Stimulated activated CD4-positive, alpha-beta T cell treated with anti-CD3 and anti-CD28 coated beads, Interleukin-1b, Interleukin-23, amount 100 ng/mL, for 4 hours (primary cell): ENCODE results near the gene FBXO47.
A peak's percentile ranks its signal among the peaks of the same experiment; 100 is the strongest.

Experiments used
- DNase-seq, 2 donors: peaks; one replicate each; pipeline ENCODE4 v3.0.0-alpha.2; 2020; ENCODE audit warnings: low read depth in 2 of 2

FBXO47 gene

GRCh38 chr17:38905375-38905774, 61.8 kb downstream of the FBXO47 start:
- DNase-seq = no peak

DNA sequence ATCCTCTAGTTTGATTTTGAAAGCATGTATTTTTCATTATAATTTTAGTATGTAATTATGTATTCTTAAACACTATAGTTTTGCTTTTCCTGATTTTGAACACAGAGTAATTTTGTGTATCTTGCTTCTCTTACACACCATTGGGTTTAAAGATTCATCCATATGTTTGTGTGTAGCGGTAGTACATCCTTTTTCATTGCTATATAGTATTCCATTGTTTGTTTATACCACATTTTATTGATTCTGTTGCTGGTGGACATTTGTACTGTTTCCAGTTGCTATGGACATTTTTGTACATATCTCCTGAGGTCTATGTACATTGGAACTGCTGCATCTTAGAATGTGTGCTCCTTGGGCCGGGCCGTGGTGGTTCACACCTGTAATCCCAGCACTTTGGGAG, 62.3 kb downstream of the FBXO47 start:
- DNase-seq = no peak

DNA sequence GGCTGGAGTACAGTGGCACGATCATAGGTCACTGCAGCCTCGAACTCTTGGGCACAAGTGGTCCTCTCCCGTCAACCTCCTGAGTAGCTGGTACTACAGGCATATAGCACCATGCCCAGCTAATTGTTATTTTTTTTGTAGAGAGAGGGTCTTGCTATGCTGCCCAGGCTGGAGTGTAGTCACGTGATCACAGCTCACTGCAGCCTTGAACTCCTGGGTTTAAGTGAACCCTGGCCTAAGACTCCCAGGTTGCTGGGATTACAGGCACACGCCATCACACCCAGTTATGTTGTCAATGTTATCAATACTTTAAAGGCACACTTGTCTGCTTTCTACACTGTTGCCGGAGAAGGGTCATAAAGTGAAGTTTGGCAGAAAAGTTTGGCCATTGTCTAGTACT, 63.8 kb downstream of the FBXO47 start:
- DNase-seq = no peak

DNA sequence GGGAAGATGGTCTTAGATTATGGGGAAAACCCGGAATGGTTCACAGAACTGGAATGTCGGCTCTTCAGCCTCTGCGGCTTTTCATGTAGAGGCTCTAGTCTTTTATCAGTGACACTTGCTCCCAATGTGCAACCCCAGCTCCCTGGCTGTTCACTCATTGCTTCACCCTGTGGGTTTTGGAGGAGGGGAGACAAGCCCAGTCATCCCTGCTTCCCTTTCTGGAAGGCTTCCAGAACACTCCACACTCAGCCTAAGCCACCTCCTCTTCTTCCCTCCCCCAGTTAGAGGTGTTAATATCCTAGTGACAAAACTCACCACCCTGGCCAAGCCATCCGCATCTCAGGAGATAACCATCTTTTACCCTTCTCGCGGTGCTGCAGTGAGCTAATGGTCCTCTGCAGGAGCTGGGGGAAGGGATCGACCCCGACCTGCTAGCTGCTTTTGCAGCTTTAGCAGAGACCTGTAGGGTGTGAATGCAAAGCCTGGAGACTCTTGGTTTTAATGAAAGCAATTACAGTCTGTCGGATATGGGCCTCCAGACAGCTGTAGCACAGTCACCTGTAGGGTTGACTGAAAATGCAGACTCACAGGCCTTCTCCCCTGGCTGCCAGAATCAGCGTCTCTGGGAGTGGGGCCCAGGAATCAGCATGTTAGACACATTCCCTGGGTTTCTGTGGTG, 66.1 kb downstream of the FBXO47 start:
- DNase-seq = no peak

GRCh38 chr17:38899421-38899820, 67.8 kb downstream of the FBXO47 start:
- no peak for DNase-seq

GRCh38 chr17:38898812-38899348, 68.3 kb downstream of the FBXO47 start:
- DNase-seq = peak; percentile 75 to 78

DNA sequence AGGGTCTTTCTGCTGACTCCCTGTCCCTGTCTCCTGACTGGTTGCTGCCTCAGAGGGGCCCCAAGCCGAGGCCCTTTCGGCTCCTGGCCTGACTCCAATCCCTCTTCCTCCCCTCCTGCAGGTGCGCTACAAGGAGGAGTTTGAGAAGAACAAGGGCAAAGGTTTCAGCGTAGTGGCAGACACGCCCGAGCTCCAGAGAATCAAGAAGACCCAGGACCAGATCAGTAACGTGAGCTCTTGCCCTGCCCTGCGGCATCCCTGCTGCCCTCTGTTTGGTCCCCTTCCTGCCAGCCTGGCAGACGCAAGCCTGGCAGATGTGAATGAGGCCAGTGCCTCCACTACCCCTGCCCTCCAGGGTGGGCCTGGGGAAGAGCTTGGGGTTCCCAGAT, 68.9 kb downstream of the FBXO47 start:
- no peak for DNase-seq

DNA sequence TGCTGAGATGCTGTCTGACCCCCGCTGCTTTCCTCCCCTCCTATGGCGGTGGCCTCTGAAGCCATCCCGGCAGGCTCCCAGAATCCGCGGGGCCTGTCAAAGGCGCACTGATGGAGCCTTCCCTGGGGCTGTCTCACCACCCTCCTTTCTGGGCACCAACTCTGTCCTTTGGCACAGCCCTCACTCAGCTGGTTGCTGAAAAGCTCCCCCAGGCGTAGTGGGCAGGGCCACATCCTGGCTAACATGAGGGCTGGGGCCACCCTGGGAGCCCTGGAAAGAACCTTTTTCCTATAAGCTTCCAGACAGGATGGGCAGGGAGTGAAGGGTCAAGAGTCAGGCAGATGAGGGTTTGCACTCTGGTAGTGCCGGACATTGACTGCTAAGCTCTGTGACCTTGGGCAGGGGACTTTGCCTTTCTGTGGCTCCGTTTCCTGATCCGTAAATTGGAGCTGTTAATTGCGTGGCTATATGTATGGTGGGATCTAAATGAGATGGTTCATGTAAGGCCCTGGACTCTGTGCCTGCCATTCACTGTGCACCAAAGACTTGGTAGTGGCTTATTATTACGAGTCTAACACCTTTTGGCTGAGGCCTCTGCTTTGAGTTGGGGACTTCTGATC, 69.4 kb downstream of the FBXO47 start:
- DNase-seq = no peak

- DNase-seq = no peak
These were observed 70.0 kb downstream of the FBXO47 start for GRCh38 chr17:38897176-38897575.

- no peak for DNase-seq
These were observed 70.8 kb downstream of the FBXO47 start for GRCh38 chr17:38896346-38896954.

DNA sequence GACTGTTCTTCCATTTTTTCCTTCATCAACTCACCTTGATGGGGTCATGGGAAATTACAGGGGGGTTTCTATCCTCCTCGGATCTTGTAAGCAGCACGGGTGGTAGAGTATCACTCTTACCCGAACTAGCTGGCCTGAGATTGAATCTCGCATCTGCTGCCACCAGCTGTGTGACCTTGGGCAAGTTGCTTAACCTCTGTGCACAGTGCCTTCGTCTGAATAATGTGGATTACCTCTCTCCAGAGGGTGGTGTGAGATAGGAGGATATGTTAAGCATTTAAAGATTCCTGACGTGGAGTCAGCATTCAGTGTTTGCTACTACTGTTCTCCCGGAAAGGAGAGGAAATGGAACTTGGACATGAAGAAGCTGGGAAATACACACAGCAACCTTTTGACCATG, 72.9 kb downstream of the FBXO47 start:
- DNase-seq = no peak

DNA sequence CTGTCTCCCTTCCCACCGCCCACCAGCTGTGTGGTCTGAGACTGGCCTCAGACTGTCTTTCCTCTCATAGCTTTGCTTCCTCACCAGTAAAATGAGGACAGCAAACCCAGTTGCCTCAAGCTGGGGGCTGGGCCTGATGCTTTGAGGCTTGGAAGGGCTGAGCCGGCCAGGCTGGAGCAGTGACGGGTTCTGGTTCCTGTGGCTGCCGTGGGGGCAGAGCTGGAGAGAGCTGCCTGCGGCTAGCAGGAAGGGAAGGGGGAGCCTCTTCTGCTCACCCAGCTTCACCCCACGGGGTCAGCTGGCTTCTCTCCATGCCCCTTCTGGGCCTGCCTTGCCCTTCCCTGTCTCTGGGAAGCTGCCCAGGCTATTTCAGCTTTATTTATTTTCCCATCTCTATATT, 73.6 kb downstream of the FBXO47 start:
- DNase-seq = no peak

GRCh38 chr17:38893113-38893512, 74.1 kb downstream of the FBXO47 start:
- no peak for DNase-seq

GRCh38 chr17:38892620-38893019, 74.6 kb downstream of the FBXO47 start:
- DNase-seq = no peak

- DNase-seq = no peak
These were observed 75.1 kb downstream of the FBXO47 start for GRCh38 chr17:38892083-38892482.

DNA sequence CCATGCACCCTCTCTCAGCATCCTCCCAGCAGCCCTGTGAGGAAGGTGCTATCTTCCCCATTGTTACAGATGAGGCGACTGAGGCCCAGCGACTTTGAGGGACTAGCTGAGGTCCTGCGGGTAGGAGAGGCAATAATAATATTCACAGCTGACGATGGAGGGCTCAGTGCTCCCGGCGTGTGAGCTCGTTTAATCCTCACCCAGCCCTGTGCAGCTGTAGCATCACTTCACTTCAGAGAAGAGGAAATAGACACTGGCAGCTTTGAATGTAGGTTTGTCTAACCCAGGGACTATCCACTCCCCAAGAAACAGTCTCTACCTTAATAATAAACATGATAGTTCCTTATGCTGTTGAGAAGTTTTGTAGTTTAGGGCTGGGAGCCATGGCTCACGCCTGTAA, 75.8 kb downstream of the FBXO47 start:
- DNase-seq = no peak

DNA sequence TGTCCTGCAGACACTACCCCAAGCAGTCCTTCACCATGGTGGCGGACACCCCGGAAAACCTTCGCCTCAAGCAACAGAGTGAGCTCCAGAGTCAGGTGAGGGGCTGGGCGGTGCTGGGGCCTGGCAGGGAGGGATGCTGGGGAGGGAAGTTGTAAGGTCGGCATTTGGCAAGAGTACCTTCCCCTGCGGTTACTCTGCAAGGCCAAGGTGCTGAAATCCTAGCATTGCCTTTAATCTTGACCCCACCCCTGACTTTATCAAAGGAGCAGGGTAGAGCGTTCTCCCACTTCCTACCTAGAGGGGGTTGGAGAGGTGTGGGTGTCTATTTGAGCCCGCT, 76.8 kb downstream of the FBXO47 start:
- DNase-seq = no peak

DNA sequence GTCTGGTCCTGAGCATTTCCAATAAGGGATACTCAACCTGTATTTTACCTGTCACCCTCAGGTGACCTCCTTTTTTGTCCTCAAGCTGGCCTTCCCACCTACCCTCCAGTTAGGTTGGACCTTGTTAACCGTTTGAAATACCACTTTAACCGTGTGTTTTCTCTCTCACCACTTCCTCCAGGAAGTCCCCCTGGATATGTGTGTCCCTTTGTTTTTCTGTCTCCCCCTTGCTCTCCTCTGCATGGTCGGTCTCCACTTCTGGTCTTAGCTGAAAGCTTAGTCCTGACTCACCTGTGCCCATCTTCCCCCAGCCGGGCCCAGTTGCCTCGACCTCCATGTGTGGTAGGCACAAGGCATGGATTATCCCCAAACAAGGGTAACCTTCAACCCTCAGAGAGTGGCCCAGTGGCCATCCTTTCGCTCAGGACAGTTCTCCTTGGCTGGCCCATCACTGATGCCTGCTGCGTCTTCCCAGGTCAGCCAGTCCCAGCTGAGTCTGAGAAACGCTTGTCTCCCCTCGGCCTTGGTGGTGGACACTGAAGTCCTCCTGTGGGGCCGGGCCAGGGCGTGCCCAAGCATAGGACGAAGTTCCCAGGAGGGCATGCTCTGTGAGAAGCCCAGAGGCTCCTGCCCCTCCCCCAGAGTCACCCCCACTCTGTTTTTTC, 77.3 kb downstream of the FBXO47 start:
- no peak for DNase-seq

GRCh38 chr17:38888842-38889241, 78.4 kb downstream of the FBXO47 start:
- DNase-seq = no peak

DNA sequence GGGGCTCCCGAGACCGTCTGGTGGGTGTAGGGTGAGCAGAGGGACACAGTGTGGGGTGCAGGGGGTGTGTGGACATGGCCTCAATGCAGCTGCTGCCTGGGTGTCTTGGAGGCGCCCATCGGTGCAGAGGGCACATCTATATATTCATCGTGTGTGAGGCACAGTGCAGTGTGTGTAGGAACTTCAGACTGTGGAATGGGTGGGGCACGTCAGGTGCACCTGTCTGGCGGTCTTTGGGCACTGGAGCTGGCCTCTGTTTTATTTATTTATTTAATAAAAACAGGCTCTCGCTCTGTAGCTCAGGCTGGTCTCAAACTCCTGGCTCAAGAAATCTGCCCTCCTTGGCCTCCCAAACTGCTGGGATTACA, 80.6 kb downstream of the FBXO47 start:
- DNase-seq = no peak
